Vagina (tissue), 2 donors: ENCODE results near the gene NFATC2. TPM values are rescaled to one million over a fixed set of nuclear protein-coding genes. Genes with fewer than 3 reads are reported as not detected.

ENCODE experiments used
- DNase-seq, 2 donors: peaks; one replicate each; pipeline ENCODE4 v3.0.0-alpha.2; 2017; ENCODE audit errors: extremely low spot score in 2 of 2
- H3K27ac ChIP-seq: fragments of 200-600 bp; sonication (generic); one replicate; pipeline ENCODE4 v1.5.1; 2019
- H3K27me3 ChIP-seq: fragments of 200-600 bp; sonication (generic); one replicate; pipeline ENCODE4 v1.5.1; 2019
- H3K36me3 ChIP-seq, 2 donors: fragments of 200-600 bp; sonication (generic); one replicate each; pipeline ENCODE4 v1.5.1; 2017 to 2019
- H3K4me1 ChIP-seq: fragments of 200-600 bp; sonication (generic); one replicate; pipeline ENCODE4 v1.5.1; 2019
- H3K4me3 ChIP-seq, 2 donors: fragments of 200-600 bp; sonication (generic); 1 replicate in 1 of 2; 2 replicates in 1 of 2; pipeline ENCODE4 v1.5.1; 2016 to 2019
- H3K9me3 ChIP-seq: fragments of 200-600 bp; sonication (generic); one replicate; pipeline ENCODE4 v1.5.1; 2019
- CTCF ChIP-seq, 3 experiments: fragments of 450-650 bp in 2 of 3; fragments of 200-600 bp in 1 of 3; sonication (generic) in 1 of 3; IDR thresholded peaks; one replicate each; pipeline ENCODE4 v1.5.1; 2017 to 2019; ENCODE audit warnings: antibody characterized with exemption in 3 of 3, mild to moderate bottlenecking in 2 of 3, moderate library complexity in 2 of 3
- POLR2A ChIP-seq, 2 donors: fragments of 450-650 bp; IDR thresholded peaks; one replicate each; pipeline ENCODE4 v1.6.1; 2017; ENCODE audit warnings: antibody characterized with exemption in 2 of 2, mild to moderate bottlenecking in 2 of 2, moderate library complexity in 2 of 2
- POLR2AphosphoS5 ChIP-seq, 2 donors: sonication (generic); formaldehyde crosslinking; IDR thresholded peaks; one replicate each; pipeline ENCODE4 v1.9.0; 2017; ENCODE audit warnings: antibody characterized with exemption in 2 of 2, mild to moderate bottlenecking in 2 of 2, low read depth in 1 of 2; ENCODE audit not compliant: insufficient read depth in 1 of 2
- intact Hi-C: fragments of 100-400 bp; cut with DNase I; formaldehyde crosslinking; loops from one replicate; pipeline ENCODE4 v1.15.1; 2023
- total RNA-seq: library from RNA; depleted of rRNA; stranded (reverse); fragments of >200 nt; gene quantifications from one replicate; pipeline ENCODE4 v1.2.3, GENCODE V29; 2016

NFATC2 gene
- total RNA-seq, 1 donor from 2014 or later = 7.4 TPM

GRCh38 chr20:51560550-51561307, 18.2 kb upstream of the NFATC2 start:
- Histone ChIP-seq H3K36me3 (no peaks in the 10 kb centered on the region), H3K27ac (peak overlapping the region; percentile 54), H3K4me1 (peaks cover 39% of the 10 kb centered on the region), H3K9me3 (no peaks in the 10 kb centered on the region), H3K27me3 (no peaks in the 10 kb centered on the region), H3K4me3 (peak overlapping the region in 1 of 2 donors; percentile 55)
- no peak for DNase-seq
- intact Hi-C loops = no loop called here
- TF ChIP-seq POLR2A (IDR thresholded peaks at IDR 0.05) (no peak), CTCF (IDR thresholded peaks at IDR 0.05) (no peak), POLR2AphosphoS5 (IDR thresholded peaks at IDR 0.05; ENCODE audit: insufficient read depth in 1 of 2, low read depth in 1 of 2) (no peak)

- no peak for DNase-seq
- Histone ChIP-seq H3K4me3 (no peak overlapping the region), H3K4me1 (peaks cover 32% of the 10 kb centered on the region), H3K27ac (no peak overlapping the region), H3K9me3 (no peaks in the 10 kb centered on the region), H3K36me3 (no peaks in the 10 kb centered on the region), H3K27me3 (no peaks in the 10 kb centered on the region)
- TF ChIP-seq POLR2AphosphoS5 (IDR thresholded peaks at IDR 0.05; ENCODE audit: insufficient read depth in 1 of 2, low read depth in 1 of 2) = no peak
- TF ChIP-seq POLR2A (IDR thresholded peaks at IDR 0.05) = no peak
- TF ChIP-seq CTCF (IDR thresholded peaks at IDR 0.05) = no peak
- intact Hi-C loops = no loop called here
These were observed 17.5 kb upstream of the NFATC2 start for GRCh38 chr20:51560042-51560441.

GRCh38 chr20:51554538-51555165, 12.1 kb upstream of the NFATC2 start:
- H3K27ac ChIP-seq = no peak overlapping the region
- H3K36me3 ChIP-seq = no peaks in the 10 kb centered on the region
- TF ChIP-seq POLR2A (IDR thresholded peaks at IDR 0.05) (no peak), CTCF (IDR thresholded peaks at IDR 0.05) (no peak), POLR2AphosphoS5 (IDR thresholded peaks at IDR 0.05; ENCODE audit: insufficient read depth in 1 of 2, low read depth in 1 of 2) (no peak)
- no peaks in the 10 kb centered on the region for H3K4me1 ChIP-seq
- no peak for DNase-seq
- no peak overlapping the region for H3K4me3 ChIP-seq
- H3K27me3 ChIP-seq = no peaks in the 10 kb centered on the region
- no peaks in the 10 kb centered on the region for H3K9me3 ChIP-seq
- intact Hi-C loops = no loop called here

- H3K4me1 ChIP-seq = no peaks in the 10 kb centered on the region
- no peak for DNase-seq
- intact Hi-C loops = no loop called here
These were observed 11.5 kb upstream of the NFATC2 start for GRCh38 chr20:51553897-51554486.

More at GRCh38 chr20:51553897-51554486, 11.5 kb upstream of the NFATC2 start:
- H3K9me3 ChIP-seq = no peaks in the 10 kb centered on the region
- H3K4me3 ChIP-seq = no peak overlapping the region
- H3K27ac ChIP-seq = no peak overlapping the region
- H3K27me3 ChIP-seq = no peaks in the 10 kb centered on the region
- no peaks in the 10 kb centered on the region for H3K36me3 ChIP-seq
- TF ChIP-seq POLR2AphosphoS5 (IDR thresholded peaks at IDR 0.05; ENCODE audit: insufficient read depth in 1 of 2, low read depth in 1 of 2) (no peak), CTCF (IDR thresholded peaks at IDR 0.05) (no peak), POLR2A (IDR thresholded peaks at IDR 0.05) (no peak)
